Measurements from ENCODE around the gene NDUFB2.

NDUFB2 gene

GRCh38 chr7:140677496-140677895 lies 19.0 kb upstream of the NDUFB2 start:
- H3K36me3 Mint-ChIP-seq (ENCODE audit: low read depth), result peaks cover 27% of the 10 kb centered on the region

GRCh38 chr7:140678081-140678815 lies 18.3 kb upstream of the NDUFB2 start:
- peaks cover 27% of the 10 kb centered on the region for H3K36me3 Mint-ChIP-seq (ENCODE audit: low read depth)
- no peak overlapping the region for H3K27ac Mint-ChIP-seq
- peaks cover 18% of the 10 kb centered on the region for H3K4me1 Mint-ChIP-seq (ENCODE audit: low read depth)
- H3K9me3 Mint-ChIP-seq, result no peaks in the 10 kb centered on the region
- H3K4me3 Mint-ChIP-seq, result no peak overlapping the region
- H3K27me3 Mint-ChIP-seq (ENCODE audit: low read depth), result no peaks in the 10 kb centered on the region

More at GRCh38 chr7:140677496-140677895, 19.0 kb upstream of the NDUFB2 start:
- Mint-ChIP-seq H3K27me3 (ENCODE audit: low read depth) (no peaks in the 10 kb centered on the region), H3K4me3 (no peak overlapping the region), H3K4me1 (ENCODE audit: low read depth) (peaks cover 18% of the 10 kb centered on the region), H3K9me3 (no peaks in the 10 kb centered on the region), H3K27ac (no peak overlapping the region)

DNA sequence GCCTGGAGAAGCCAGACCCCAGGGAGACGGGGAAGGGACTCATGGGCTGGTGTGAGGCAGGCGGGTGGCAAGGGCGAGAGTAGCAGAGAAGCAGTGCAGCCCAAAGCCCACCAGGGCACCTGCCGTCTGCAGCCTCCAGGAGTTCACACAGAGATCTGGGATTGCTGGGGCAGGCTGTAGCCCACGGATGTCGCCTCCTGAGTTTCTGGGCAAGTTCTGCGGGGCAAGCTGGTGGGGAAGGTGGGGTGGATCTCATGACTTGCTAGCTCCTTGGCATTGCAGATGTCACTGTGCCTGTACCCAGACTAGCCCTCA lies 17.7 kb upstream of the NDUFB2 start:
- Mint-ChIP-seq H3K9me3 (no peaks in the 10 kb centered on the region), H3K27me3 (ENCODE audit: low read depth) (no peaks in the 10 kb centered on the region), H3K4me3 (no peak overlapping the region), H3K27ac (no peak overlapping the region), H3K4me1 (ENCODE audit: low read depth) (peaks cover 16% of the 10 kb centered on the region), H3K36me3 (ENCODE audit: low read depth) (peaks cover 28% of the 10 kb centered on the region)

- peaks cover 30% of the 10 kb centered on the region for H3K36me3 Mint-ChIP-seq (ENCODE audit: low read depth)
Measured at GRCh38 chr7:140679186-140679585, 17.3 kb upstream of the NDUFB2 start.

DNA sequence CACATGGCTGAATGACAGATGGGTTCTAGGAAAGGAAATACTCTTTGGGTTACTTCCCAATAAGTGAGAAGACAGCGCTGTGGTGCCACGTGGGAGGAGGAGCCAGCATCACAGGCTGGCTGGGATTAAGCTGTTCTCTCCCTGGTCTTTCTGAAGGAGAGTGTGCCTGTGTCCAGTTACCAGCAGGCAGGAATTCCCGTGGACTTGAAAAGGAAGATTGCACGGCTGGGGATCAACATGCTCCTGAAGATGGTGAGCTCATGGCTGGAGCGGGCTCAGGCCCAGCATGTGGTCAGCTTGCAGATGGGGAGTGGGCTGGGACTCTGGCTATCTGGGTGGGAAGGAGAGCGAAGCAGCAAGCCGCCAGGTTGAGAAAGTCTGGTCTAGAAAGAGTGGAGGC lies 15.6 kb upstream of the NDUFB2 start:
- Mint-ChIP-seq H3K27ac (no peak overlapping the region), H3K36me3 (ENCODE audit: low read depth) (peaks cover 34% of the 10 kb centered on the region), H3K4me1 (ENCODE audit: low read depth) (peaks cover 3% of the 10 kb centered on the region), H3K4me3 (no peak overlapping the region), H3K9me3 (no peaks in the 10 kb centered on the region), H3K27me3 (ENCODE audit: low read depth) (no peaks in the 10 kb centered on the region)

More at GRCh38 chr7:140679186-140679585, 17.3 kb upstream of the NDUFB2 start:
- H3K4me1 Mint-ChIP-seq (ENCODE audit: low read depth), result peaks cover 13% of the 10 kb centered on the region
- H3K27me3 Mint-ChIP-seq (ENCODE audit: low read depth), result no peaks in the 10 kb centered on the region
- H3K4me3 Mint-ChIP-seq, result no peak overlapping the region
- H3K9me3 Mint-ChIP-seq, result no peaks in the 10 kb centered on the region
- no peak overlapping the region for H3K27ac Mint-ChIP-seq

GRCh38 chr7:140681766-140682165 lies 14.7 kb upstream of the NDUFB2 start:
- Mint-ChIP-seq H3K9me3 (no peaks in the 10 kb centered on the region), H3K36me3 (ENCODE audit: low read depth) (peaks cover 31% of the 10 kb centered on the region), H3K27ac (no peak overlapping the region), H3K4me1 (ENCODE audit: low read depth) (no peaks in the 10 kb centered on the region), H3K27me3 (ENCODE audit: low read depth) (no peaks in the 10 kb centered on the region), H3K4me3 (no peak overlapping the region)

- Mint-ChIP-seq H3K36me3 (ENCODE audit: low read depth) (peaks cover 24% of the 10 kb centered on the region), H3K27me3 (ENCODE audit: low read depth) (no peaks in the 10 kb centered on the region), H3K27ac (no peak overlapping the region), H3K9me3 (no peaks in the 10 kb centered on the region), H3K4me3 (no peak overlapping the region), H3K4me1 (ENCODE audit: low read depth) (no peaks in the 10 kb centered on the region)
Measured at GRCh38 chr7:140683657-140684056, 12.9 kb upstream of the NDUFB2 start.

GRCh38 chr7:140684066-140684950 lies 12.2 kb upstream of the NDUFB2 start:
- Mint-ChIP-seq H3K27ac (no peak overlapping the region), H3K36me3 (ENCODE audit: low read depth) (peaks cover 21% of the 10 kb centered on the region), H3K27me3 (ENCODE audit: low read depth) (no peaks in the 10 kb centered on the region), H3K4me1 (ENCODE audit: low read depth) (no peaks in the 10 kb centered on the region), H3K4me3 (no peak overlapping the region), H3K9me3 (no peaks in the 10 kb centered on the region)

DNA sequence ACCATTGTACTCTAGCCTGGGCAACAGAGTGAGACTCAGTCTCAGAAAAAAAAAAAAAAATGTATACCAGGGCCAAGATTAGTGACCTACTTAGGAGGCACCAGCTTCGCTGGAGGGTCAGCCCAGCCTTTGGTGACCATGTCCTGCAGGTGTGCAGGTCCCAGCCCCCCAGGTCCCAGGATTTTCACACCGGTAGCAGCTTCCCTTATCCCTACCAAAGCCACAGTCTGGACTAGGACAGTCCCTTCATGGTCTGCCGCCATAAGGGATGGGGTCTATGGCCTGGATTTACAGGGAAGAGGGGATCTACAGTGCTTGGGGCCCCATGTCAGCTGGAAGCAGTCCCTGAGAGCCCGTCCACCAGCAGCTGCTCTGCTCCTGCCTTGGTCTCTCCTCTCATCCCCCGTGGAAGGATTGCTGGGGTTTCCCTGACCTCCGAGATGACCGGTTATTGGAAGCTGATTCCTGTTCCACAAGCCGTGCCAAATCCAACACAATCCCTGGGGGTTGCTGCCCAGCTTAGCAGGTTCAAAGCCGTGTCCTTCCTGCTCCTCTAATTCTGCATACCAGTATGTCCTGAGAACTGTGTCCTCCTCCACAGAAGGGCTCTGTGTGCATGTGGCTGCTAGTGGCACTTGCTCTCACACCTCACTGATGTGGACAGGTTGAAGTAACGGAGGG lies 11.0 kb upstream of the NDUFB2 start:
- Mint-ChIP-seq H3K27me3 (ENCODE audit: low read depth) (no peaks in the 10 kb centered on the region), H3K4me3 (no peak overlapping the region), H3K36me3 (ENCODE audit: low read depth) (peaks cover 17% of the 10 kb centered on the region), H3K9me3 (no peaks in the 10 kb centered on the region), H3K4me1 (ENCODE audit: low read depth) (no peaks in the 10 kb centered on the region), H3K27ac (no peak overlapping the region)

DNA sequence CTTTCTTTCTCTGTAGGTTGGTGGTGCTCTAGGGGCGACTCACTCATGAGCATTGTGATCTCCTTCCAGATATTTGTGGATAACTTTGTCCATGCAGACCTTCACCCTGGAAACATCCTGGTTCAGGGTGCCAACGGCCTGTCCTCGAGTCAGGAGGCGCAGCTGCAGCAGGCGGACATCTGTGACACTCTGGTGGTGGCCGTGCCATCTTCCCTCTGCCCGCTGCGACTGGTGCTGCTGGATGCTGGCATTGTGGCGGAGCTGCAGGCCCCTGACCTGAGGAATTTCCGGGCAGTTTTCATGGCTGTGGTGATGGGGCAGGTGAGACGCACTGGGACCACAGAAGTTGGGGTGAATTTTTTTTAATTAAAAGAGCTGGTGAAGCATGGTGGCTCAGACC lies 9.6 kb upstream of the NDUFB2 start:
- peaks cover 15% of the 10 kb centered on the region for H3K36me3 Mint-ChIP-seq (ENCODE audit: low read depth)
- no peaks in the 10 kb centered on the region for H3K9me3 Mint-ChIP-seq
- no peaks in the 10 kb centered on the region for H3K27me3 Mint-ChIP-seq (ENCODE audit: low read depth)
- H3K4me3 Mint-ChIP-seq, result no peak overlapping the region
- no peak overlapping the region for H3K27ac Mint-ChIP-seq
- H3K4me1 Mint-ChIP-seq (ENCODE audit: low read depth), result peaks cover 2% of the 10 kb centered on the region

- Mint-ChIP-seq H3K4me1 (ENCODE audit: low read depth) (peaks cover 2% of the 10 kb centered on the region), H3K36me3 (ENCODE audit: low read depth) (peaks cover 16% of the 10 kb centered on the region), H3K9me3 (no peaks in the 10 kb centered on the region), H3K4me3 (no peak overlapping the region), H3K27ac (no peak overlapping the region), H3K27me3 (ENCODE audit: low read depth) (no peaks in the 10 kb centered on the region)
Measured at GRCh38 chr7:140688341-140688740, 8.2 kb upstream of the NDUFB2 start.

DNA sequence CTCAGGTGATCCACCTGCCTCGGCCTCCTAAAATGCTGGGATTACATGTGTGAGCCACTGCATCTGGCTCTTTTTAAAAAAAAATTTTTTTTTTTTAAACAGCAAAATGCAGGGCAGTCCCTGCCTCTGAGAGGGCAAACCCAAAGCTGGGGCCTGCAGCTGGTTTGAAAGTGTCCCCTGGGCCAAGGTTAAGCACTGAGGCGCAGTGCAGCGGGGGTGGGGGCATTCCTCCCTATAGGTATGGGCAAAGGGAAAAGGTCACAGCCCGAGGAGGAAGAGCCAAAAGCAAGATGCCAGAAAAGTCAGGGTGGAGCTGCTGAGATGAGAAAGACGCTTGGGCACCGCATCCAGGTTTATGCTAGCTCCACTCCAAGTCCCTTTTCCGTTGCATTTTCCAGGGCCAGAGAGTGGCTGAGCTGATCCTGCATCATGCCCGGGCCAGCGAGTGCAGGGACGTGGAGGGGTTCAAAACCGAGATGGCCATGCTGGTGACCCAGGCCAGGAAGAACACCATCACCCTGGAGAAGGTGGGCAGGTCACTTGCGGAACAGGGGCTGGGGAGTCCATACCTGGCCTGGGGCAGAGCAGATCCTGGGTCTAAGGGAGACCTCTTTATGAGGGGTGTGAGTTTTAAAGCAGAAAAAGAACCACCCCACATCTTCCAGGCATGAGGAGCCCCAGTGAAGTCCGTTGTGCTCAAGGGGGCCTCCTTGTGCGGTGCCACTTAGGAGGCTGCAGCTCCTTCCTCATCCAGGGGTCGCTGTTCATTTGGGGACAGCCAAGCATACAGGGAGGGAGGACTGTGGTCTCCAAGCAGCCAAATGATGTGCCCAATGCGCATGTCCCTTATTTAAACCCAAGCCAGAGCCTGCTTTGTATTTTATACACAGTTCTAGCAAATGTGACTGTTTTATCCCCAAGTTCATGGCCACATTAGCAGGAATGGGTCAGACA lies 7.0 kb upstream of the NDUFB2 start:
- peaks cover 11% of the 10 kb centered on the region for H3K36me3 Mint-ChIP-seq (ENCODE audit: low read depth)
- H3K9me3 Mint-ChIP-seq, result no peaks in the 10 kb centered on the region
- H3K4me3 Mint-ChIP-seq, result no peak overlapping the region

GRCh38 chr7:140691376-140692045 lies 5.0 kb upstream of the NDUFB2 start:
- Mint-ChIP-seq H3K27ac (no peak overlapping the region), H3K27me3 (ENCODE audit: low read depth) (no peaks in the 10 kb centered on the region), H3K4me1 (ENCODE audit: low read depth) (peaks cover 10% of the 10 kb centered on the region), H3K4me3 (no peak overlapping the region), H3K36me3 (ENCODE audit: low read depth) (peaks cover 9% of the 10 kb centered on the region), H3K9me3 (no peaks in the 10 kb centered on the region)

More for the DNA sequence above, 7.0 kb upstream of the NDUFB2 start:
- Mint-ChIP-seq H3K4me1 (ENCODE audit: low read depth) (peaks cover 2% of the 10 kb centered on the region), H3K27me3 (ENCODE audit: low read depth) (no peaks in the 10 kb centered on the region), H3K27ac (no peak overlapping the region)
